NT2/D1 (cell line): Measurements from ENCODE around the gene C2orf78.

Source experiments
- SUZ12 ChIP-seq: IDR thresholded peaks from 2 replicates; pipeline ENCODE4 v1.6.1; 2011; ENCODE audit not compliant: insufficient read length, insufficient read depth; ENCODE audit errors: extremely low read depth
- YY1 ChIP-seq: IDR thresholded peaks from 2 replicates; pipeline ENCODE4 v1.6.1; 2011; ENCODE audit not compliant: insufficient read length, insufficient read depth
- ZNF274 ChIP-seq: IDR thresholded peaks from 2 replicates; pipeline ENCODE4 v1.6.1; 2011; ENCODE audit warnings: mild to moderate bottlenecking, low read depth, low read length

DNA sequence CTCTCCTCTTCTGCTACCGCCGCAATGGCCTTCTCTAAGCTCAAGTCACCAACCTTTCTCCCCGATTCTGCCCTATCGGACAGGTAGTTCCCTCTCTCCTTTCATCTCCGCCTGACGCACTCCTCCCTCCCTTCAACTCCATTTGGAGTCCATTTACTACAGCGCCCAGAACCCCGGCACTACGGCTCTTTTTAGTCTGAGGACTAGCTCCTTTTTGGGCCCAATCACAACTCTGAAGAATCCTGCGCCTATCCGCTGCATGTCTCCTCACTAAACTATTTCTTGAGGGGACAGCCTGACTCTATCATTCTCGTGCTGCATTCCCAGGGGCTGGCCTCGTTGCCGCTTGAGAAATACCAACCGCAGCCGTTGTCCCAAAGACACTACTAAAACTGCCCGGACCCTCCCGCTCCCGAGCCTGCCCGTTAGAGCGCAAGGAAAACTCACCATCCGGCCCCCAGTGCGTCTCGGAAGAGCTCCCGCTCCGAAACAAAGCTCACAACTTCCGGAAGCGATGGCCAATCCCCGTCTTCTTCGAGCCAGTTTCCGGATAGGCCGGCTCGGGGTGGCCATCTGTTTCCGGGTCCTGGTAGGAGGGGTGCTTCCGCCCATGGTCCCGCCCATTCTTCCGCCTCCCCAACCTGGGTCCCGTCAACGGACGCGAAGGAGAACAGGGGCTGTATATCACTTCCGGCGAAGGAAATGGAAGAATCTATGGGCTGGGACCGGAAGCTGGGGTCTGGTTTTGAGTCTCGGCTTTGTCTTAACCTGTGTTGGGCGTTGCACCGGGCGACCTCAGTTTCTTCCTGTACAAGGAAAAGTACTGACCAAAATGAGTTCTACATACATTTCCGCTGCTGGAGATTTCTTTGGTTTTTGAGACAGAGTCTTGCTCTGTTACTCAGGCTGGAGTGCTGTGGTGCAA is 46.9 kb upstream of the C2orf78 start, which contains the start of gene TPRKB:
- no peak for TF ChIP-seq ZNF274
- TF ChIP-seq YY1 = no peak
- TF ChIP-seq SUZ12 = no peak
